Inferior parietal cortex (tissue), 1 donor: ENCODE results near the gene KCND3.

Experiments used
- DNase-seq: peaks from one replicate; pipeline ENCODE4 v3.0.0-alpha.2; 2016; ENCODE audit errors: extremely low spot score

Gene KCND3

DNA sequence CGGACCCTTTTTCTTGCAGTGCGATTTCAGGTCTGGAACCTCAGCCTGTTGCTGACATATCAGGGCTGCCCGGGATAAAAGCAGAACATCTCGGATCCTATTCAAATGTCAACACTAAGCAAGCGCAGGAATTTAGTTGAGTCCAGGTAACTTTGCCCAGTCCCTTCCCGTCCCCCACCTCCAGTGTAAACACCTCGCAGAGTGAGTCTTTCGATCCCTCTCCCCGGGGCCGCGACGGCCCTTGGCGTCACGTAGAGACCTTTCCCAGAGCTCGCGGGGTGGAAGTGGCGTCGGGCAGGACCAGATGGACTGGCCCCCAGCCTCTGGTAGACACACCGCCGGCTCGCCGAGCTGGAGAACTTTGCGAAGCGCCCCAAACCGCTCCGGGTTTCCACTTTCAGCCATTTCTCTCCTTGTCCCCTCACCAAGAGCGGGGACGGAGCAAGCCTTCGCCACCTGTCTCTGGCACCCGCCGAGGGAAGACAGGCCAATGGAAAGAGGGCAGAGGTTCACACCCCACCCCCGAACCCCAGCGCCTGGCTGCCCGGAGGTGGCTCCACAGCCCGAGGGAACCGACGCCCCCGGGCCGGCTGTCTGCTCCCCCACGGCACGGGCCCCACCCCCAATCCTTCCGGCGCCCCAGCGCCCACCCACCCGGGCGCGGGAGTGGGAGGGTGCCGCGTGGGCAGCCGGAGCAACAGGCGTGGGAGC, 570 bp downstream of the KCND3 start:
- no peak for DNase-seq

DNA sequence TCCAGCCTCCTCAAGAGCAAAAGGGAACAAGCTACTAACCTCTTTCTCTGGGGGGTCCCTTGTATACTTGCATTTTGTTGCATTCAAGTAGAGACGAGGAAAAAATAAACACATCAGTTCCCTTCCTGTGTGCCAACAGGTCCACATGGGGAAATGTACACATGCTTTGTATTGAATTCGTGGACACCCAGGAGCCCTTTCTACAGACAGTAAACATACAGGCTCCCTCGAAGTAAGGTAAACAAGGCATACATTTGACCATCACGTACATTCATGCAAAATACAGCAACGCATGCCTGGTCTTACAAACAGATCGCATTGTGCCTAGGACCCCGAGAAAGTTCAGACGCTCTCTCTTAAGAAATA, 1.1 kb downstream of the KCND3 start:
- DNase-seq = no peak

DNA sequence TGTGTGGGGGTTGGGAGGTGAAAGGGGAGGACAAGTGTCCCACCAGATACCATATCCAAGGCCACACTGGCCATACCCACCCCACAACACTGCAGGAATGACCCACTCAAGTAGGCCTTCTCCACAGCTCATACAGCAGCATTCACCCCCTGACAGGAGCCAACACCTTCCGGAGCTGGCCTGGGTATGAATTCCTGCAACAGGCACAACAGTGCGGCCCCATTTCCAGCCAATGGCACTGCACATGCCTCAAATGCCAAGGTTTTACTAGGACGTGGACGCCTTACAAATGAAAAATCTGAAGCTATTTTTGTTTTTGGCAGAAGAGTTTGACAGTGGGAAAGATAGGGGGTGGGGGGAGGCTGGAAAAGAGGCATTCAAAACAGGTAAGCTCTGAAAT, 2.0 kb downstream of the KCND3 start:
- no peak for DNase-seq

DNA sequence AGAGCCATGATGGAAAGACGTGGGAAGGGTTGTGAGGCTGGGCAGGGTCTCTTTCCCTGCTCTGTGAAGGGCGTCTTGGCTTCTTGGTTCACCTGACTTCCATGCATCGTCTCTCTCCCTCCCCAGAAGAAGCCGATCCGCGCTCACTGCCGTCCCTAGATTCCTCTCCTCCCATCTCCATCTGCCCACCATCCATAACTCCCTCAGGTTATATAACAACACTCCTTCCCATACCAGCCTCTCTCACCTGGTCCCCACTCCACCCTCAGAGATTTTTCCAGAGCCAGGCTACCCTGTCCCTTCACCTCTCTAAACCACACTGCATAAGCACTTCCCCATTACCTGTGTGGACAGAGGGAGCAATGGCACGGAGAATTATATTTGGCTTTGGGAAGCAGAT, 6.0 kb downstream of the KCND3 start:
- DNase-seq = no peak

DNA sequence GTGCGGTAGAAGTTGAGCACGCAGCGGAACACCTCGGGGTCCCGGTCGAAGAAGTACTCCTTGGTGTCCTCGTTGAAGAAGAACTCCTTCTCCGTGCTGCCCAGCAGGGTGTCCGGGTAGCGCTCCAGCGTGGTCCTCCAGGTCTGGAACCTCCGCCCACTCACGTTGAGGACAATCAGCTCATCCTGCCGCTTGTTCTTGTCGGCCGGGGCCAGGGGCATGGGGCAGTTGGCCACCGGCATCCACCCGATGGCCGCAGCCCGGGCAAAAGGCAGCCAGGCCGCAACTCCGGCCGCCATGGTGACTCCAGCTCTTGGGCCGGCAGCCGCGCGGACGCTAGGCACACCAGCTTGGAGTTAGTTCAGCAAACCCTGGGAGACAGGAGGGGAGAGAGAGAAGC, 7.0 kb downstream of the KCND3 start:
- no peak for DNase-seq

DNA sequence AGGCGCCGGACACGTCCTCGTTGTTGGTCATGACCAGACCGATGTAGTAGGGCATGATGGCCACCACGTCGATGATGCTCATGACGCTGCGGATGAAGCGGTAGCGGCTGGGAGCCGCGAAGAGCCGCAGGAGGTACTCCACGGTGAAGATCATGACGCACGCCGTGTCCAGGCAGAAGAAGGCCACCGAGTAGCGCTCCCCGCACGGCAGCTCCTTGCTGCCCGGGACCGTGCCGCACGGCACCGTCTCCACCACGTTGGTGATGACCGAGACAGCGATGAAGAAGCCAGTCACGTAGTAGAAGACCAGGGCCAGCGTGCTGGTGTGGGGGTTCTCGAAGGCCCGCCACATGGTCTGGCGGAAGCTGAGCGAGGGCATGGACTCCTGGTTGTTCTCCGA, 7.6 kb downstream of the KCND3 start:
- no peak for DNase-seq

DNA sequence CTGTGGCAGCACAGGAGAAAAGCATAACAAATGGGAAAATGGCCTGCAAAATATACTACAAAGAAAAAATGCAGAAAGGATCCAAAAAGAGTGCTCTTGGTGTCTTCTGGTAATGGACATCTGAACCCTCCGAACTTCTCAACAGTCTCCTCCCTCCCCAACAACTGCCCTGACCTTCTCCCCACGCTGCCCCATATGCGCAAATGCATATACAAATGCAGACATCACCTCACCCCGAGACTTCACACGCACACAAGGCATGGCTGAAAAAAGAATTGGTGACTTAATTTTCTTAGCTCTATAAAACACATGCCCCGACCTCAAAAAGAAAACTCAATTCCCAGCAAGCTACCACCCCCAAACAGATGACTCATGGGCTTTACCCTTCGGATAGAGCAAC, 8.4 kb downstream of the KCND3 start:
- no peak for DNase-seq

DNA sequence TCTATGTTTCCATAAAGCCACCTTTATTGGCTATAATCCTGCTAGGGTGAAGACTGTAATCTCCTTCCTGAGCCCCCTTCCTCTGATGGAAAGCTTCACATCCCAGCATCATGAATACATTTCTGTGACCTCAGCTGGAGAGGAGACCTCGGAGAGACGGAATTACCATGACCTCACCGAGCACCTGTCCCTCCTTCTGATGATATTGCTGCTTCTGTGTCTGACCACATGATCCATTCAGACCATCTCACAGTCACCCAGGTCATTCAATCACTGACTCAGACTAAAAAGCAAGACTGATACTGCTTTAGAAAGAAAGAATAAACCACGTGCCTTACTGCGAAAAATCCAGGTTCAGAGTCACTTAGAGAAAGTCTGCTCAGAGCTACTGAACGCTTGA, 8.8 kb downstream of the KCND3 start:
- no peak for DNase-seq

DNA sequence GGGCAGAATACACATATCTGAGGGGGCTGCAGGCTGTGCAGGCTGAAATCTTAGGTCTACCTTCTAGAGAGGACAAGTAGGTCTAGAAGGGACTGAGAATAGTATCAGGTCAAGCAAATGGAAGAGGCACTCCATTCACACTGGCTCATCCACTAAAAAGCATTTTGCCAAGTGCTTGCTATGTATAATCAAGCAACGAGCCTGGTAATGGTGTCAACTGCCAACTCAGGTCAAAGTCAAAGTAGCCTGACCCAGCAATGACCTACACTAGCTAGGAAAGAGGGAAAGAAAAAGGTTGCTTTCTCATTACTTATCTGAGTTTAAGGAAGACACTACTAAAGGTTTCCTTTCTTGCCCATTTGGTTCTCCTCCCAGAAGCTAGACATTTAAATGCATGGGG, 10.8 kb downstream of the KCND3 start:
- no peak for DNase-seq

DNA sequence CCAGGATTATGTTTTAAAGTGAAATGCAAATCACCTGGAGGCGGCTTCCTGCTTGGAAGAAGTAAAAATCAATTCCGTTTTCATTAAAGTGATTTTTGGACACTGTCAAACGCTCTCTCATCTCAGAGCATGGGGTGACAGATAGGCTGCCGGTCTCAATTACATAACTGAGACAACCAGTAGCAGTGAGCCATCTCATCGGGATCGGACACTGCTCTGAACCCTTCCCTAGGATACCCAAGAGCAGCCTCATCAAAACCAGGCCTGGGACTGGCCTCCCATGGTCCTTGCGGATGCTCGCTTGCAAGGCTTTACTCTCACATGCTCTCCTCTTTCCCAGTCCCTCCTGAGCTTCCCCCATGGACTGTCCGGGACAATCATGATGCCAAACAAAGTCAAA, 12.1 kb downstream of the KCND3 start:
- no peak for DNase-seq

DNA sequence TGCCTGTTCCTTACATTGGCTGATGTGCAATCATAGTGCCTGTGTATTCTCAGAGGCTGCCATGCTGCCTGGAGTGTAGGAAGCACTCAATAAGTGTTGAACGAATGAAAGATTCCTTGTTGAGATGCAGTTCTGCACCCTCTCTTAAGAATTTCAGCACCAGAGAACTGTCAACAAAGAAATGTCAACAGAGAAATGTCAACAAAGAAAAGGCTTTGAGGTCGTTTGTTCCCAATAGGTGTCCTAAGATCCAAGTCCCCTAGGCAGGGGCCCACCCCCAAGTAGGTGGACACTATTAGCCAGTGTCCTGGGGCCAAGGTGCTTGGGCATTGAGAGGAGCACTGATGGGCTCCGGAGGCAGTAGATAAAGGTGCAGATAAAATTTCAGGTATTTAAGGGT, 12.6 kb downstream of the KCND3 start:
- DNase-seq = no peak

DNA sequence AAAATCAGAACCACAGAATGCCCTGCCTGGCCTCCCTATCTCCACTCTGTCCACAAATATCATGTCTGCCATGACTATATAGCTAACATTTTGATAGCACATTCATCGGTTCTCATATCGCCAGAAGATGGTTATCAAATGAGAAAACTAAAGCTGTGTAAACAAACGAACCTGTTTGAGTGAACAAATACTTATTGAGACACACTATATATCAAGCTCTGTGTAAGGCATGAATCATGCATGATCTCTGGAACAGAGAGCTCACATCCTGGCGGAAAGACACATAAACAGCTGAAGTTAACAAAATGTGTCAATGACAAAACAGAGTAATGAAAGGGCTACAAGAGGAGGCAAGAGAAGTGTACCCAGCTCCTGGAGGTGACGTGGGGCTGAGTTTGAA, 13.1 kb downstream of the KCND3 start:
- no peak for DNase-seq

DNA sequence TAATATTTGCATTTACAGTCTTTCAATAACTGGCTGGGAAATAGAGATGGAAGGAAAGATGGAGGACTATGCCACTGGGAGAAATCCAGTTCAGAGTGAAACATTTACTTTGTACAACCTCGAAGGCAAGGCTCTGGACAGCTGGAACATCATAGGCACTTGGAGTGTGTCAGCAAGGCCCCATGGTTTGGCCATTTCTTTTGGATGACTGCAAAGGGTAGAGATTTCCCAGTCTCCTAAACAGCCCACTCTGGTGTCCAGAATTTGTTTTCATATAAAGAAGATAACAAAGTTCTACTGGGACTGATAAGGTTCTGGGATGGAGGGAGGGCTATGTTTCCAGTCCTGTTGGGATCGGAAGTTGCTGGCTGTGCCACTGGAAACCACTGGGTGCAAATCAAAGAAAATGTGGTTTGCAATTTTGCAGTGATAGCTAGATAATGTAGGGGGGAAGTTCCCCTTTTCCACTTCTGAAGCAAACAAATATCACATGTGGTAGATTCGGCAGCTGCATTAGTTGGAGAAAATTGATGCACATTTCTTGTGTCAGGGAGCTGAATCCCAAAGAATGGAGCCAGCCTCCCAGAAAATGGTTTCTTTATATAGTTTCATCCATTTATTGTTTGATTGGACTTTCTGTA, 16.2 kb downstream of the KCND3 start:
- no peak for DNase-seq

DNA sequence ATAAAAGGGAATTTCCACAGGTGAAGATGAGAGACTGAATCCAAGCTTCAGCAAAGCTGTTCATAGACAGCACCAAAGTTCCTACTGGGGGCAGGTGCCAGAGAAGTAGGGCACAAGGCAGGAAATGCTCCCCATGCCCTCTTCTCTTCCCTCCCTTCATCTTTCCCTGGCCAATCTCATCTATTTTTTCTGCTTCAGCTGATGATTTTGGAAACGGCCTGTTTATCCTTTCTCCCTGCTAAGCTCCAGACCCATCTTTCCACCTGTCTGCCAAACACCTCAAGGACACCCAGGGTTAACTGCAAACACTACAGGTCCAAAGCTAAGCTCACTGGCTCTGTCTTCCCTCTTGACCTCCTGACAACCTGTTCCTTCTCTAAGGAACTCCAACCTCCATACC, 18.1 kb downstream of the KCND3 start:
- DNase-seq = no peak

DNA sequence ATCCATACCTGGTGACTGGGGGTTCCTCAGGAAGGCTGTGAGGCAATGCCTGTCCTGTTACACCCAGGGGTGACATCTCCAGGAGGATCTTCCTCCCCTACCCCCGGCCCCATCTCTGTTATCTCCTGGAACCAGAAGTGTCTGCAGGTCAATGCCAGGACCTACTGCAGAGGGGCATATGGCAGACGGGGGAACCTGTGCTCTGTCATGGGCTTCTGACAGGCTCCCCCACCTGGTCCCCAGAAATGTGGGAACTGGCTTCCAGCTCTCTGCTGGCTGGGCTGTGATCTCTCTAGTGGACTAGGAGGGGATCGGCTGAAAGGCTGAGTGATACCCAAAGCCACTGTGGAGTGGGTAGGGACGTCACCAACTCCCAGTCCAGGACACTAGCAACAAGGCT, 21.0 kb downstream of the KCND3 start:
- DNase-seq = no peak

DNA sequence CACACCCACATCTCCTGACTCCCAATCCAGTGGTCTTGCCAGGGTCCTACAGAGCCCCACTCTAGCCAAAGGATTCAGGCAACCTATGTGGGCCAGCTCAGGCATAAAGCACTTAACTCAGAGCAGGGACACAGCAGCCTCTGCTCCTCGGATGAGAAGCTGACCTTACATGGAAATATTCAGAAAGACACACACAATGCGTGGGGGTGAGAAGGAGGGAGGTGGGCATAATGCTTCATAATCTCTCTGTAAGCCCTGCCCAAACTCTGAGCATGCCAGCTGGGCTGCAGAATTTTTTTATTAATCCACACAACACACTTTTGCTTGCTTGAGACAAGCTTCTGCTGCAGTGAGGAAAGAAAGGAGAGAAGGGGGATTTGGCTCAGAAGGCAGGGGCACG, 21.6 kb downstream of the KCND3 start:
- DNase-seq = no peak

DNA sequence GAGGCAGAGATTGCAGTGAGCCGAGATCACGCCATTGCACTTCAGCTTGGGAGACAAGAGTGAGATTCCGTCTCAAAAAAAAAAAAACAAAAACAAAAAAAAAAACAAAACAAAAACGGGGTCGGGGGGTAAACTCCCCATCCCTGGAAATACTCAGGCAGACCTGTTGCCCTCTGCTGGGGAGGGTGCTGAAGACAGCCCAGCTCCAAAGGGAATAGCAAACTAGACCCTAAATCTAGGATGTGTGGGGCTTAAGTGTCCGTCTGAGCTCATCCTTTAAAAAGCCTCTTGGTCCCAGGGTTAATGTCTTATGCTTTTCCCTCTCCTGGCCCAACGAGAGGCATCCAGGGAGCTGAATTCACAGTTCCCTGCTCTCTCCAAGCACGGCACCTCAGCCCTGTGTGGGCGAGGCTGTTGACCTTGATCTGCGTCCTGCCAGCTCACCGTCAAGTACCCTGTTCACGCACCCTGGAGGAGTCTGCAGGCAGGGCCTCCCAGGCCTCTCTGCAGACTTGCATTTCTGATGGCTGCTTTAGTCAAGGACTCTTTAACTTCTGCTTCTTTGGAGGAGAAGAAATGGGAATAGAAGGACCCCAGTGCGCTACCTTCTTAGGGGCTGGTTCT, 22.3 kb downstream of the KCND3 start:
- no peak for DNase-seq

DNA sequence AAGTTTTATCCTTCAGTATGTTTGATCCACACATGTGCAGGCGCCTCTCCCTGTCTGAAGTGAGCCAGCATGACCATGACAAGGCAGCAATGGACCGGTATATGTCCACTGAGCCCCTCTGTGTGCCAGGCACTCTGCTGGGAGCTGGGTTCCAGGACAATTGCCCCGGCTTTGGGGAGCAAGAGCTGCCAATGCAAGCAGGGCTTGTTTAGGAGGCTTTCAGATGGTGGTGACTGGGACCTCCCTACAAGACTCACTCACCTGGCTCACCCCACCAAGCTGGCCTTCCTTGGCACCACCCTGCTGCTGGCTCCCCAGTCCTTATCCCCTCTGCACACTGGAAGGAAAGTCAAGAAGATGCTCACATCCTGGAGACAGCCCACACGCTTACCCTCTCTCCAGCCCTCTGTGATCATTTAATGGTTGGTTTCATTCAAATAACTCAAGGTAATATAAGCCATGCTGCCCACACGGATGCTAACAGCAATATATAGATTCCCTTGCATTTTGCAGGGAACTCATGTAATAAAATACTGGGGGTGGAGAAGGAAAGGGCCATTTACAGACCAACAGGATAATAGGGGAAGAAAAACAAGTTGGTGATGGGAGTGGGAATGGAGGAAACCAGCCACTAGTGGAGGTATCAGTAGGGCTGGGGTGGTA, 23.6 kb downstream of the KCND3 start:
- no peak for DNase-seq

DNA sequence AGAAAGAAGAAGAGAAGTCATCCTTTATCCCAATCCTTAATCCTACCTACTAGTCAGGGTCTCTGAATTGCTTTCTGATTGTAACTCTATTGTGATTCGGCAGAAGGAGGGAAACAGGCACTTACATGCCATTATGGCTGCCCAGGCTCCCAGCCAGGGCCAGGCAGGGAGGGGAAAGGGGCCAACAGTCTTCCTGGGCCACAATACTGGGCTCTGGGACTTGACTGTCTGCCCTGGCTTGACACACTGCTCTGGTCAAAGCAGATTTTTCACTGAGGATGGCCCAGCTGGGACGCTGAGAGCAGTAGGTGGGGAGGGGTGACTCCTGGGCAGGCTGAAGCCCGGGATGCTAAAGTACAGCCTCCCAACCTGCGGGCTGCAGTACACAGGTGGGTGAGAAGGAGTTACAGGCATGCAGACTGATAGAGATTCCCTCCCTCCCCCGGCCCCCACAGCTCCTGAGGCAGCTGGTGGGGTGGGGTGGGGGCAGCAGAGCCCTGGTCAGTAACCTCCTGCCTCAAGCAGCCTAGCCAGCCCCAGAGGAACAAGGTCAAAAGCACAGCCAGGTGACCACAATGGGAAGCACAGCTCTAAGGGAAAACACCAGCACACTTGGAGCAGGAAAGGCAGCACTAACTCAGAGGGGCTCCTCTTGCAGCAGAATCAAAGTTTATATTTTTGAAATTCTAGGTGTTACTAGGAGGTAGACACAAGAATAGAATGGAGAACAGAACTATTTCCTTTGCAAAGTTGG, 25.3 kb downstream of the KCND3 start:
- no peak for DNase-seq

DNA sequence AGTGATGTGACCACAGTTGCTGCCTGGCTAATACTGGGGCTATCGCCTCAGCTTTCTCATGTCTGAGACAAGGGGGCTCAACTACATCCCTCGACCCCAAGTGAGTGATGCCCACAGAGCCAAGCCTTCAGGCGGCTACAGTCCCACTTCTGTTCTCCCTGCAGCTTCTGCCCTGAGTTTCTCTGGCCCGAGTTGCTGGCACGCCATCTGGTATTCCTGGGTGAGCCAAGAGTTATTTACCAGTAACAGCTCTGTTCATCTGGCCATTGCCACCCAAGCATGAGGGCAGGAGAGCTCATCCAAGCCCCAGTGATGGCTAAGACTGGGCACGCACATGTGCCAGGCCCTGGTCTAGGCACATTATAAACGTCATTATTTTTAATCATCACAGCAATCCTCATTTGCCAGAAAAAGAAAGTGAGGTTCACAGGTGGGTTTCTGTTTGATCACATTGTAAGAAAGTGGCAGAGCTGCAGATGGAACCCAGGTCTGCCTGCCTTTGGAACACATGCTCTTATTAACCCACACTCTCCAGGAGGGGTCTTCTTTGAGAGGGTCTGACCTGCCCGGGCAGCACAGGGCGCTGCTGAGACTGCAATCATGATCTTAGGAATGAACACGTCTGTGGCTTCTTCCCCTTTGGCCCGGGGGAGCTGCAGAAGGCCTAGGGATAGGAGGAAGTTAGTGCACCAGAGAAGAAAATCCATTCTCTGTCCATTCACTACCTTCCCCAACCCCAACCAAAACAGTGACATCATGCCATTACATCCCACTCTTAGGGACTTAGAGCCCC, 27.5 kb downstream of the KCND3 start:
- DNase-seq = no peak

DNA sequence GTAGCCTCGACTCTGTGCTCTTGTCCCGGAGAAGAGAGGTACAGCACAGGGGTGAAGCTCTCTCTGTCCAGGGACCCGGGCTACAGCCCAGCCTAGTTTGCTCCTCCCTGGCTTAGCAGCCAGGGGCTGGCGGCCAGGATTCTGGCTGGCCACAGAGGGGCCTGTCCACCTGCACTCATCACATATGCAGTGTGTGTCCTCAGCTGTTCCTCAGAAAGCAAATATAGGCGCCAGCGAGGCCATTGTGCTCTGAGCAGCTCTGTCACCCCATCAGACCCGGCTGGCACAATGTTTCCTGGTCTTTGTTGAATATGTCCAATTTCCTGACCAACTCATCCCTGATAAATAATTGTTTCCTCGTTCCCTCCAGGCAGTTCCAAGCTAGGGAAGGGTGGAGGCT, 28.5 kb downstream of the KCND3 start:
- DNase-seq = no peak
